Measurements from ENCODE around the gene SYNJ1. TPM values are rescaled to one million over a fixed set of nuclear protein-coding genes. Genes with fewer than 3 reads are reported as not detected.
"Not testable (repeated sequence)": the region's sequence is repeated elsewhere in the genome, so short reads cannot be mapped to it uniquely, and the experiment has no call there.

SYNJ1 gene, protein sequence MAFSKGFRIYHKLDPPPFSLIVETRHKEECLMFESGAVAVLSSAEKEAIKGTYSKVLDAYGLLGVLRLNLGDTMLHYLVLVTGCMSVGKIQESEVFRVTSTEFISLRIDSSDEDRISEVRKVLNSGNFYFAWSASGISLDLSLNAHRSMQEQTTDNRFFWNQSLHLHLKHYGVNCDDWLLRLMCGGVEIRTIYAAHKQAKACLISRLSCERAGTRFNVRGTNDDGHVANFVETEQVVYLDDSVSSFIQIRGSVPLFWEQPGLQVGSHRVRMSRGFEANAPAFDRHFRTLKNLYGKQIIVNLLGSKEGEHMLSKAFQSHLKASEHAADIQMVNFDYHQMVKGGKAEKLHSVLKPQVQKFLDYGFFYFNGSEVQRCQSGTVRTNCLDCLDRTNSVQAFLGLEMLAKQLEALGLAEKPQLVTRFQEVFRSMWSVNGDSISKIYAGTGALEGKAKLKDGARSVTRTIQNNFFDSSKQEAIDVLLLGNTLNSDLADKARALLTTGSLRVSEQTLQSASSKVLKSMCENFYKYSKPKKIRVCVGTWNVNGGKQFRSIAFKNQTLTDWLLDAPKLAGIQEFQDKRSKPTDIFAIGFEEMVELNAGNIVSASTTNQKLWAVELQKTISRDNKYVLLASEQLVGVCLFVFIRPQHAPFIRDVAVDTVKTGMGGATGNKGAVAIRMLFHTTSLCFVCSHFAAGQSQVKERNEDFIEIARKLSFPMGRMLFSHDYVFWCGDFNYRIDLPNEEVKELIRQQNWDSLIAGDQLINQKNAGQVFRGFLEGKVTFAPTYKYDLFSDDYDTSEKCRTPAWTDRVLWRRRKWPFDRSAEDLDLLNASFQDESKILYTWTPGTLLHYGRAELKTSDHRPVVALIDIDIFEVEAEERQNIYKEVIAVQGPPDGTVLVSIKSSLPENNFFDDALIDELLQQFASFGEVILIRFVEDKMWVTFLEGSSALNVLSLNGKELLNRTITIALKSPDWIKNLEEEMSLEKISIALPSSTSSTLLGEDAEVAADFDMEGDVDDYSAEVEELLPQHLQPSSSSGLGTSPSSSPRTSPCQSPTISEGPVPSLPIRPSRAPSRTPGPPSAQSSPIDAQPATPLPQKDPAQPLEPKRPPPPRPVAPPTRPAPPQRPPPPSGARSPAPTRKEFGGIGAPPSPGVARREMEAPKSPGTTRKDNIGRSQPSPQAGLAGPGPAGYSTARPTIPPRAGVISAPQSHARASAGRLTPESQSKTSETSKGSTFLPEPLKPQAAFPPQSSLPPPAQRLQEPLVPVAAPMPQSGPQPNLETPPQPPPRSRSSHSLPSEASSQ (N-terminal part only)
- 20.6 and 24.8 TPM in 2 replicates for total RNA-seq

DNA sequence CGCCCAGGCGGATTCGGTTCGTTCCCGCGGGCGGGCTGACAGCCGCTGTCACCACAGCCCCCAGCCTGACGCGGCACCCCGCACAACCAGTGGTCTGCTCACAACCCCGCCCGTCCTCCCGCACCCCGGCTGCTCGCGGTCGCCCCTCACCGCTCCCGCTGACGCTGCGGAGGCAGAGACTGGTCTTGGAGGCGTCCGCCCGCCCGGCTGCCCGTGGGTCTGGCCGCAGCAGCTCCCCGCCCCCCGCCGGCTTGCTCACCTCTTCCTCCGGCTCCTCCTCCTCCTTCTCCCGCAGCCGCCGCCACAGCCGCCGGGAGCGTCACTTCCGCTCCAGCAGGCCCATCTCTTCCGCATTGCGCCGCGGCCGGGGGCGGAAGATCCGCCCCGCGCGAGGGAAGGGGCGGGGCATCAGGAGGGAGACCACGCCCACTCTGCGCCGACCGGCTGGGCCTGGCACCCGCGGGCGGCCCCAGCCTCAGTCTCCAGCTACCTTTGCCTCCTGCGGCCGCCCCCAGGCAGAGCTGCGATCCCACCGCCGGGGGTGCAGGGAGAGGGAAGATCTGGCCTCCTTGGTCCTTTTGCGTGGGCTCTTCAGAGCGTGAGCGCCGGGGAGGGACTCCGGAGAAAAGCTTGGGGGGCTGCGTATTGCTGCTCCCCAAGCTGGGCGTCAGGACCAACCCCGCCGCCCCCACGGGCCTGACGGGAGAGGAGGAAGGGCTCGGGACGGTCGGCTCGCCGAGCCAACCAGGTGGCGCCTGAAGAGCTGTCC is at the start of gene SYNJ1:
TSS of gene SYNJ1 (minus strand) at position 327 of the 769 bp plus-strand sequence. CDS start 1,118 bp downstream, outside the sequence.
- intact Hi-C loops (cut with micrococcal nuclease) = loop anchor here (1.0 to 10.0 kb wide), 17 partner anchors 16 to 1173 kb away; partner anchors contain the start of genes CFAP298, DNAJC28, EVA1C and GART

DNA sequence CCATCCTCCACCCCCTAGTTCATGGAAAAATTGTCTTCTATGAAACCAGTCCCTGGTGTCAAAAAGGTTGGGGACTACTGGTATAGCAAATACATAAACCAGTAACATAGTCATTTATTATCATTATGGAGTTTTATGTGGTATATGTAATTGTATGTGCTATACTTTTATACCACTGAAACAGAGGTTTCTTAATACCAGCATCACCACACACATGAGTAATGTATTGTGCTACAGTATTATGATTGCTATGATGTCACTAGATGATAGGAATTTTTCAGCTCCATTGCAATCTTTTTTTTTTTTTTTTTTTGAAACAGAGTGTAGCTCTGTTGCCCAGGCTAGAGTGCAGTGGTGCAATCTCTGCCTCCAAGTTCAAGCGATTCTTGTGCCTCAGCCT is 49.5 kb upstream of the SYNJ1 start:
- intact Hi-C loops (cut with micrococcal nuclease) = no loop called here

DNA sequence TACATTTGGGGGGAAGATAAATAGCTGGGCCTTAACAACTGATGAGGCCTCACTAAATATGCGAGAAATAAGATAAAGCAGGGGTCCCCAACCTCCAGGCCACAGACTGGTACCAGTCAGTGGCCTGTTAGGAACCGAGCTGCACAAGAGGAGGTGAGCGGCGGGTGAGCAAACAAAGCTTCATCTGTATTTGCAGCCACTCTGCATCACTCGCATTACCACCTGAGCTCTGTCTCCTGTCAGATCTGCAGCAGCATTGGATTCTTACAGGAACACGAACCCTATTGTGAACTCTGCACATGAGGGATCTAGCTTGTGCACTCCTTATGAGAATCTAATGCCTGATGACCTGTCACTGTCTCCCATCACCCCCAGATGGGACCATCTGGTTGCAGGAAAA is 48.9 kb upstream of the SYNJ1 start:
- intact Hi-C loops (cut with micrococcal nuclease) = no loop called here

DNA sequence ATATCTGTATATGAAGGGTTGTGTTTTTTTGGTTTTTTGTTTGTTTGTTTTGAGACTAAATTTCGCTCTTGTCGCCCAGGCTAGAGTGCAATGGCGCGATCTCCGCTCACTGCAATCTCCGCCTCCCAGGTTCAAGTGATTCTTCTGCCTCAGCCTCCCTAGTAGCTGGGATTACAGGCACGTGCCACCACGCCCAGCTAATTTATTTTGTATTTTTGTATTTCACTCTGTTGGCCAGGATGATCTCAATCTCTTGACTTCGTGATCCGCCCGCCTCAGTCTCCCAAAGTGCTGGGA is 45.2 kb upstream of the SYNJ1 start:
- intact Hi-C loops (cut with micrococcal nuclease) = not testable (repeated sequence)

DNA sequence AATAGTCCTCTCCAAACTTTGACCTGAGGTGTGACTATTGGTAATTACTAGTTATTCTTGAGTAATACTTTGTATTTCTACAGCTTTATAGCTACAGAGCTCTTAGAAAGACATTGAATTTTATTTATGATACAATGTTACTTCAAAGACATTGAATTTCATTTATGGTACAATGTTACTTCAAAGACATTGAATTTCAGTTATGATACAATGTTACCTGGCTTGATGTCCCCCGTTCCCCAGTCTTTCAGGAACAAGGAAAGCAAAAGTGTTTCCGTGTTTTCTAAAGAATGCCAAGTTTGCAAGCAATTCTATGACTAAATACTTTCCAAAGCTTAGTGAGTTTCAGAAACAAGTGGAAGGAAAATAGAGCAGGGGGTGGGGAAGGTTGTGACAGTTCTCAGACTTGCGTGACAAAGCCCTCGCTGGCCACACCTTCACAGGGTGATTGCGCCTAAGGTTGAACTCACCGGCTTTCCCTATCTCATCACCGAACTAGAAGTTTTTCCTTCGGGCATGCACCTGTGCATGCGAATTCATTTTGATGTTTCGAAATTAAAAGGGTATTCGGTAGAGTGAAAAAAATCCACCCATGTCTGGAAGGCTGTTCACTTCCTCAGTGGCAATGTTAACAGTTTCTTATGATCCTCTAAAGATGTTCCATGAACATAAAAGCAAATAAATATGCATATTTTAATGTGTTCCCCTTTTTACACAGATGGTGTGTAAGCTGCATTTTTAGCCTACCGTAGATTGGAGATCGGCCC is 44.7 kb upstream of the SYNJ1 start:
- intact Hi-C loops (cut with micrococcal nuclease) = loop anchor here (1.0 kb wide), 12 partner anchors 45 to 1041 kb away; partner anchors contain the start of genes CFAP298, DNAJC28, GART and ITSN1

DNA sequence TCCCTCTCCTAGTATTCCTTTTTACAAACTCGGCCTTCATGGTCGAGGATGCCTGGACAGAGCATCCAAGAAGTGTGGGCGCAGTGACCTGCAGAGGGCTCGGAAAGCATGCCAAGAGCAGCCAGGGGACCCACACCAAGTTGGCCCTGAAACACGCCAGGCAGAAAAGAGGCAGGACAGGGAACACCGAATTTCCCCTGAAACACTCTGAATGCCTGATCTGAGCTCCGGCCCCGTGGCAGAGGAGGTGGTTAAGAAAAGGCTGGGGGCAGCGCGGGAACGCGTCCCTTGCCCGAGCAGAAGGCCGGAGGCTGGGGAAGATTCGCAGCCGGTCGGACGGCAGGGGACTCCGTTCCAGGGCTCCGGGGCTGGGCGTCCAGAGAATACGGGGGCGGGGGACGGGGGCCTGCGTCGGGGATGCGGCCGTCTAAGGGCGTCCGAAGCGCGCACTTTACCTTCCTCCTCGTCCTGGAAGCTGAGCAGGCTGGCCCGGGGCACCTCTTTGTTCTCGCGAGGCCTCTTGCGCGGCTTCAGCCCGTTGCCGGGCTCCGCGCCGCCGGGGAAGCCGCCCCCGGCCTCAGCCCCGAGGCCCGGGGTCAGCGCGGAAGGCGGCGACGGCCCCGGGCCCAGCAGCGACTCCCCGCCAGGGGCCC is 43.2 kb upstream of the SYNJ1 start:
- intact Hi-C loops (cut with micrococcal nuclease) = no loop called here

DNA sequence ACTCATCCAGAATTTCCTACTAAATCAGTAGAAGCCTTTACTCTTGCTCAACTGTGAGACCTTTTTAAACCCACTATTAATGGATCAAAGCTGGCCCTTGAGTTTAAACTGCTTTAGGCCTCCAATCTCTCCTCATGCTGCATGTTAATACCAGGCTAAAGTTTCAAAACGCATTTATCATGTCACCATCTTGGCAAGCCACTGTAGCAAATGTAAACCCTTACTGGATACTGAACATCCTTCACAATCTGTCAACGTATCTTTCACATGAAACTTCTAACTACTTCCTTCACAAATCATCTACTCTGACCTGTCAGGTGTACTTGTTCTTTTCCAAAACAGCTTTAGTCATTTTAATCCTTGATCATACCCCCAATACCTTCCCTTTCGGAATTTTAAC is 40.7 kb upstream of the SYNJ1 start:
- intact Hi-C loops (cut with micrococcal nuclease) = no loop called here

DNA sequence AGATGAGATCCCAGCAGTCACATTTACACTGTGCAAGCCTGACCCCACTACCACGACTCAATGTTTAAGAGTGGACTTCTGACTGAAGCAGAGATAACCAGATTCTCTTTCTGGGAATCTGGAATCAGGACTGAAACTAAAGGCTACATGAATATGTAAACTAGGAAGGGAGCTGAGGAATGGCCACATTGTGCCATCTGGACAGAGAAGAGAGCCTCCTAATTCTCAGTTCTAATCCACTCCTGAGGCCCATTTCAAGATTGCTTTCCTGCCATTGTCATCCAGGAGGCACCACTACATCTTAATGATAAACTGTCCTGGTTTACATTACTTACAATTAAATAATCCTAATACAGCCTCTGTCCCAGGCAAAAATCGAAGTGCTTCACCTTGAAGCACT is 37.2 kb upstream of the SYNJ1 start:
- intact Hi-C loops (cut with micrococcal nuclease) = no loop called here

DNA sequence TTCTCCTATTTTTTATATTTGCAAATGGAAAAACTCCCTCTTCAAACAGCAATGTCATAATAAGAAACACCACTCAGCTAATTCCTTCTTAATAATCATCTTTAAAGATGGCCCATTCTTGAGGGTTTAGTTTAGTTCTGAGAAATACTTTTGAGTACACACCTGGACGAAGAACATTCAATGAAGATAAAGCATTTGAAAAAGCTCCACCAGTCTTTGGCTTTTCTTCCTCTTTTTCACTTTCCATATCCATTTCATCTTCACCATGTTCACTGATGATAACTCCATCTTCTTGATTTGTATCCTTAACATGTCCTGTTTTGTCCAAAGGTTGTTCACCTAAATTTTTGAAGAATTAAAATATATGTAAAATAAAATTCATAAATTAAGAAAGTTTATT is 36.4 kb upstream of the SYNJ1 start:
- intact Hi-C loops (cut with micrococcal nuclease) = no loop called here

DNA sequence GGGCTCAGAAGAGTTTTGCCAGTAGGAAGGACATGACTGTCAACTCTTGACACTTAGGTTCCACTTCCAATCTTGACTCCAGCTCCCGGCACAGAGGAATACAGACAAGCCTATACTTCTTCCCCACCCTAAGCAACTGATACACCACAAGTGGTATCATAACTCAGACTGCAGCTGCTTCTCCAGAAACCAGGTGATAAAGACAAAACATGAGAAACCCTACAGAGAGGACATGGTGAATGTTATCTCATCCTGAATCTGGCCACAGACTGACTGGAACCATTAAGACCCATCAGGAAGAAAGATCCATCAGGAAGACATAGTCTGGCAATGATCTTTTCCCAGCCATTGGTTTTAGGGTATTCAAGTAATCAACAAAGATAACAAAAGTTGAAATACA is 30.0 kb upstream of the SYNJ1 start:
- intact Hi-C loops (cut with micrococcal nuclease) = no loop called here

DNA sequence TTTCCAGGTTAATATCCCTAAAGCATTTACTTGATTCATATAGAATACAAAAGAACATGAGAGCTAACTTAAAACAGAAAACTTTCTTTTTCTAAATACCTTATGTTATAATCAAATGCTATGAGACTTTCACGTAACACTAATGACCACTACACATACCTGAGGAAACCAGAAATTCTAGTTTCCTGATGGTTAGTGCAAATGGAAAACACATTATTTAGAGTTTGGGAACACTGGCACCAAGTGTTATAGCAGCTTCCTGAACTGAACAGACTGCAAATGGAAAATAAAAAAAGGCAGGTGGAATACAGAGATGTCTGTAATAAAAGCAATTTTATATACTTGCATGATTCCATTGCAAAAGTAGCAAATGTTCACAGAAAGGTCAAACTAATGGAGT is 28.3 kb upstream of the SYNJ1 start:
- intact Hi-C loops (cut with micrococcal nuclease) = no loop called here

DNA sequence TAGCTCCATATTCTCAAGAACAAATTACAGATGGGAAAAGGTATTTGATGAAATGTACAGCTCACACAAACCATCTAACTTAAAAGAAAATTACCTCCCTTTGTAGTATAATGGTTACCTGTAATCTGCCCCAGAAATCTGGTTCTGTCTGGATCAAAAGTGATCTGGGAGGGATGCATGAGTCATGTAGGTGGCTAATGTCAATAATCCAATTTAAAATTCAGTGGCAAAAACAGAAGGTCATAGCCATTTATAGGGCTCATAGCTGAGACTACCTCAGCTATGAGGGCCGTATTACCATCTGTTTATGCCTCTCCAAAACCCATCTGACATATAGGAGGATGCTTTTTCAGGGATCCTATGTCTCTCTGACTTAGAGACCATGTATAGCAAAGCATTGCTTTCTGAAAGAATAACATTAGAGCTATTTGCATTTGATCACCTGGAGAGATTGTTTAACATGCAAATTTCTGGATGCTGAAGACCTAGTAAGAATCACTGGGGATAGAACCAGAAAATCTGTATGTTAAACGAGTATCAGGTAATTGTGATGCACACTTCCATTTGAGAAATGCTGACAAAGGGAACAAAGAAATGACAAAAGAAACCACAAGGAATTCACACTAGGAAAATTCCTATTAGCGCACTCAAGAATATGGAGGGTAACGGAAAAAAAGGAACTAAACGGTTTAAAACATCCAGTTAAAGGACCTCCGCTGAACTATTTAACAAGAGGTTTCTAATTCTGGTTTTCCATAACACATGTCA is 26.2 kb upstream of the SYNJ1 start:
- intact Hi-C loops (cut with micrococcal nuclease) = no loop called here

DNA sequence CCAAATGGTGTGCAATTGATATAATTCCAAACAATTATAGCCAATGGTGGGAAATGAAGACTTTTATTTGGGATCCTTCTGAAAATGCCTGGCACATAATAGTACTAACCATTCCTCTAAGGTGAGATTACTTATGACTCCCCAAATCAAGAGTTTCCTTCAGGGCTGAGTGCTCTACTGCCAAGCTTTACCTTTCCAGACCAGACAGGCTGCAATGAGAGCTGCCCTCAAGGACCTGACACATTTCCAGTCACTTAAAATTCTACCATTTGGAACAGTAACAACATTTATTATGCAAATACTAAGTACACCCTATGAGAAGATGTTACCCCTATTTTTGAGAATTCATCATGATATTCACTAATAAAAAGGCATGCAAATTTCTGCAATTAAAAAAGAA is 22.6 kb upstream of the SYNJ1 start:
- intact Hi-C loops (cut with micrococcal nuclease) = no loop called here

DNA sequence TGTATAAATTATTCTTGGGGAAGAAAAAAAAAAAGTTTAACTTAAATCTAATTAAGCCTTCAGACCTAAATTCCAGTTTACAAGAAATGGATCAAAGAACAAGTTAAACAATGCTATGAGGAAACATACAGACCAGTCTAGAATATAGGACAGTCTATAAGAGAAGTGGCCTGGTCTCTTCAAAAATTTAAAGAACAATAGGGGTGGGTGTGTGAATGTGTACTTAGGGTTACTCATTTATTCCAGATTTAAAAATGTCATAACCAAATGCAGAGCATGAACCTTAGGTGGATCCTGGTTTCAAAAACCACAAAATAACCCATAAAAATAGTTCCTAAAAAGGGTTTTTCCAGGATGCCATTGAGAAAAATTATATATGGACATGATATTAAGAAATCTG is 21.8 kb upstream of the SYNJ1 start:
- intact Hi-C loops (cut with micrococcal nuclease) = no loop called here

DNA sequence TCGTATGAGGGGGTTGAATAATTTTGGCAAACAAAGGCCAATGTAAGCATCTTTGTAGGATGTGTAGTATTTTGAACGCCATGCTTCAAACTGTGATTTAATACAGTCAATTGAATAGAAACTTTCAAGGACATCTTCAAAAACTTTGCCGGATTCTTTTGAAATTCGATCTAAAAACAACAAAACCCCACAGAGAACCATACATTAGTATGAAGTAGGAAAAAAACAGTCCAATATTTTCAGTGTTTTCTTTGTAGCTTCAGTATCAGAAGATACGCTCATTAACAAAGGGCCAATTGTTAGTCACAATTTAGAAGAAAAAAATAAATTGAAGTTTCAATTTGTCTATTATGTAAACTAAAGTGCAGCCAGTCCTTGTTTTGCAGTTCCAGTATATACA is 20.7 kb upstream of the SYNJ1 start:
- intact Hi-C loops (cut with micrococcal nuclease) = no loop called here

DNA sequence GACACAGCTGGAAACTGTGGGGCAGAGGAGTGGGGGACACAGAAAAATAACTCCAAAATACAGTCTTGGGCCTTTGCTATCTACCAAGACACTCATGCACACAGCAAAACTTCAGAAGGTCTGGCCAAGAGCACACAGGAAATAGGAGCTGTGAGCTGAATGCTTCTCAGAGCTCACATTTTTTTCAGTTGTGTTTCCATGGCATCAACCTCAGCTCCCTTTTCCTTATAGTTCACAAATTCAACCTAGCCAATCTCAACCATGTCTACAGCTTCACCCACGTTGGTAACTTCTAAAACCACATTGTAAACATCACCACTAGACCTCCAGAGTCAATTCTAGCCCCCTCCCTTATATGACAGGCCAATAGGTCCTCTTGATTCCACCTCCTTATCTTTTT is 19.6 kb upstream of the SYNJ1 start:
- intact Hi-C loops (cut with micrococcal nuclease) = no loop called here

DNA sequence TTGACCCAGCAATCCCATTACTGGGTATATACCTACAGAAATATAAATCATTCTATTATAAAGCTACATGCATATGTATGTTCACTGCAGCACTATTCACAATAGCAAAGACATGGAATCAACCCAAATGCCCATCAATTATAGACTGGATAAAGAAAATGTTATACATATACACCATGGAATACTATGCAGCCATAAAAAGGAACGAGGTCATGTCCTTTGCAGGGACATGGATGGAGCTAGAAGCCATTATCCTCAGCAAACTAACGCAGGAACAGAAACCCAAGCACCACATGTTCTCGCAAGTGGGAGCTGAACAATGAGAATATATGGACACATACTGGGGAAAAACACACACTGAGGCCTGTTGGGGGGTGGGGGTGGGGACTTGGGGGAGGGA is 18.9 kb upstream of the SYNJ1 start:
- intact Hi-C loops (cut with micrococcal nuclease) = not testable (repeated sequence)

DNA sequence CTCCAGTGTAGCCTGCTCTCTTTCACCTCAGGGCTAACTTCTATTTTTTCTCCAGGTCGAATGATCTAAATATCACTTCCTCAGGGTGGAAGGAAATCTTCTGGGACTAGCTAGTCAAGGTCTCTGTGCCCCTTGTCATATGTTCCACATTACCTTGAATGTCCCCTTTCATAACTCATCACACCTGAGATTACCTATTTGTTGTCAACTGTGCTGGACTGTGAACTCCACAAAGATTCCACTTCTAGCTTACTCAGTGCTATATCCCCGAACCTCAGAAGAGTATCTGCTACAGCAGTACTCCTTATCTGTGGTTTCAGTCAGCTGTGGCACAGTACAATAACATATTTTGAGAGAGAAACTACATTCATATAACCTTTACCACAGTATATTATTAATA is 14.6 kb upstream of the SYNJ1 start:
- intact Hi-C loops (cut with micrococcal nuclease) = no loop called here

DNA sequence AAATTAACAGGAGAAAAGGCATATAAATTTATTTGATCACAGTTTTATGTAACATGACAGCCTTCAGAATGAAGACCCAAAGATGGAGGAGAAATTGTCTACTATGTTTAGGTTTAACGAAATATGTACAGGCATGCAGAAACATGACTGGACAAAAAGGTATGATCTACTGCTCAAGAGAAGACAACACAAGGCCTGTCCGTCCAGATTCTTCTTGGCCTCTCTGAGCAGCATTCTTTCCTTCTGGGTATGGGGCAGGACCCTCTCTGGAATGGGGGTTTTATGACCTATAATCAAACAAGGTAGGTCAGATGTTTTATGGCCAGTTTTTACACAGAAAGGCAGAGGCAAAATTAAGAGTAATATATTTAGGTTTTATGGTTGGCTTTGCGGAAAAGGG is 13.5 kb upstream of the SYNJ1 start:
- intact Hi-C loops (cut with micrococcal nuclease) = no loop called here
